ENCODE data around the gene PMPCB. TPM values are rescaled to one million over a fixed set of nuclear protein-coding genes. Genes with fewer than 3 reads are reported as not detected.

PMPCB gene
- total RNA-seq, 1 donor from 2014 or later = 54.8 TPM

GRCh38 chr7:103317009-103317408 lies 19.8 kb downstream of the PMPCB start:
- intact Hi-C loops (cut with micrococcal nuclease) = no loop called here

DNA sequence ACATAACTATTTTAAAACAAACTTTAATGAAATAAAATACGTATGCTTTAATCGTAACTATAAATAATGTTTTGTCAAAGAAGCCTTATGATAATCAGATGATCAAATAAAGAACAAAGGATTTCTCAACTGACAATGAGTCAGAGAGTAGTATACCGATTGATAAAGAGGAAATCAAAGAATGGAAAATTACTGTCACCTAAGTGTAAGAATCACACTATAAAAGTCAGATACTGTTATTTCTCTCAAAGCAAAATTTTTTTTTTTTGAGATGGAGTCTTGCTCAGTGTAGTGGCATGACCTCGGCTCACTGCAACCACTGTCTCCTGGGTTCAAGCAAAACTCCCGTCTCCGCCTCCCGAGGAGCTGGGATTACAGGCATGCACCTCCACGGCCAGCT lies 28.5 kb downstream of the PMPCB start:
- intact Hi-C loops (cut with micrococcal nuclease) = no loop called here

GRCh38 chr7:103336761-103337160 lies 39.5 kb downstream of the PMPCB start:
- intact Hi-C loops (cut with micrococcal nuclease) = no loop called here

DNA sequence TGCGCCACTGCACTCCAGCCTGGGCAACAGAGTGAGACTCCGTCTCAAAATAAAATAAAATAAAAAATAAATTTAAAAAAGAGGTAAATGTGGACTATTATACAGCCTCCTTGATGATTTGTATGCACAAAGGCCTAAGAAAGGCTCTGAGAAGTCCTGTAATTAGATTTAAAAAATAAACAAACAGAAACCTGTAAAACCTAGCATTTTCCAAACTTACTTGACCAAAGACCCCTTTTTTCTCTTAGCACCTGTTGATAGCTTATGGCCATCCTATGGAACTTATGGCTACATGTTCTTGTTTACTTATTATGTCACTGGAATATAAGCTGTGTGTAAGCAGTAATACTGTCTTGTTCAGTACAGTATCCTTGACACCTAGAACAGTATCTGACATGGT lies 41.6 kb downstream of the PMPCB start:
- intact Hi-C loops (cut with micrococcal nuclease) = no loop called here

DNA sequence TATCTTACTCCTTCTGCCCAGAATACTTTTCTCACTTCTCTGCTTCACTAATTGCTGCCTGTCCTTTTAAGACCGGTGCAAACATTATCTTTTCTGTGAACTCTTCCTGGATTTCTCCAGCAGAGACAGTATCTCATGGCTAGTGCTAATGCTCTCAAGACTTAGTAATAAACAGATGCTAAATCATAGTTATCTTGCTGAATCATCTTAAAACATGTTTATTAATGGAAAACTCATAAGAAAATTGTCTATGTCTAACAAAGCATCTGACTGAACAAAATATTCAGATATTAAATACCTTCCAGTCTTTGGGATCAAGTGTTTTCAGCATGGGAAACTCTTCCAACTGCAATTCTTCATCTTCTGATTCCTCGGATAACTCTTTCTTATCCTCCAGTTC lies 44.2 kb downstream of the PMPCB start:
- intact Hi-C loops (cut with micrococcal nuclease) = loop anchor here (10.0 kb wide), 2 partner anchors 1527 to 1603 kb away; partner anchors contain the start of gene CUX1

DNA sequence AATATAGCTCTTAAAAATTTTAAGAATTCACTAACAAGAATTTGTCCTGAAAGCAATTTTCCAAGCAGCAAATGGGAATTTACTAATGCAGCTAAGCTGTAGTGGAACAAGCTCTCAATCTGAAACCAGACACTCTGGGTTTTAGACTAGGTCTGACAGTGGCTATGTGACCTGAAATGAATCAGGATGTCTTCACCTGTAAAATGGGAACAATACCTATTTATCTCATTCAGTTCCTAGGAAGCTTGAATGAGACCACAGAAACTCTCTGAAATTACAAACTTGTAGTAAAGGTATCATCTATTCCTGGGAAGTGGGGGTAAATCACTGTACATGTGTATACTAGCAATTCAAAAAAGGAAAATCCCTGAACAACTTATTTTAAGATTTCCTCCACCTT lies 46.1 kb downstream of the PMPCB start:
- intact Hi-C loops (cut with micrococcal nuclease) = loop anchor here (10.0 kb wide), 2 partner anchors 1529 to 1601 kb away; partner anchors contain the start of gene CUX1

DNA sequence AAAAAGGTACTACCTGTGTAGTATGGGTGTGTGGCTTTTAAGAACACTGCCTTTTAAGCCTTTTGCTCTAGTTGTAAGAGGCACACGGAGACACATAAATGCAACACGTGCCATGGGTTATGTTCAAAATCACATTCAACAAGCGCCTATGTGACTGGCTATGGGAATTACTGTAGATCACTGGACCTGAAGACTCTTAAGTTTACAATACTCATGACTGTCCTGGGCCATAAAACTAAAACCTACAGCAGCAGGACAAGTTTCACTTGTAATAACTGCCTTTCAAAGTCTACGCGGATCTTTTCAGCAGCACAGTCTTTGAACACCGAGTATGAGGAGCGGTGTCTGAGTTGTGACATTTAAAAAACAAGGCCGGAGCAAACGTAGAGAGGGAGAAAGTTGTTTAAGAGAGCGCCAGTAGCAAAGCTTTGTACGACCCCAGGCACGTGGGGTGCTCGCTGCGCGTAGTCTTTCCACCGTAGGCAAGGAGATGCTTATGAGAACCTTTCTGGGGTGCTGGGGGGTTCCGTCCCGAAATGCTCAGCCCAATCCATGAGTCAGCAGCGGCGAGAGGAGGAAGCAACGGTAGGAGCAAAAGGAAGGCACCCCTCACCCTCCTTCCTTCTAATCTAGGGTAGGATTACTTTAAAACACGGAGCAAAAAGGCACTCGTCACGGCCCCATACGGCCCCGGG lies 46.7 kb downstream of the PMPCB start:
- intact Hi-C loops (cut with micrococcal nuclease) = loop anchor here (1.0 to 10.0 kb wide), 8 partner anchors 47 to 1601 kb away; partner anchors contain the start of genes ARMC10, CUX1, FAM185A and NAPEPLD

DNA sequence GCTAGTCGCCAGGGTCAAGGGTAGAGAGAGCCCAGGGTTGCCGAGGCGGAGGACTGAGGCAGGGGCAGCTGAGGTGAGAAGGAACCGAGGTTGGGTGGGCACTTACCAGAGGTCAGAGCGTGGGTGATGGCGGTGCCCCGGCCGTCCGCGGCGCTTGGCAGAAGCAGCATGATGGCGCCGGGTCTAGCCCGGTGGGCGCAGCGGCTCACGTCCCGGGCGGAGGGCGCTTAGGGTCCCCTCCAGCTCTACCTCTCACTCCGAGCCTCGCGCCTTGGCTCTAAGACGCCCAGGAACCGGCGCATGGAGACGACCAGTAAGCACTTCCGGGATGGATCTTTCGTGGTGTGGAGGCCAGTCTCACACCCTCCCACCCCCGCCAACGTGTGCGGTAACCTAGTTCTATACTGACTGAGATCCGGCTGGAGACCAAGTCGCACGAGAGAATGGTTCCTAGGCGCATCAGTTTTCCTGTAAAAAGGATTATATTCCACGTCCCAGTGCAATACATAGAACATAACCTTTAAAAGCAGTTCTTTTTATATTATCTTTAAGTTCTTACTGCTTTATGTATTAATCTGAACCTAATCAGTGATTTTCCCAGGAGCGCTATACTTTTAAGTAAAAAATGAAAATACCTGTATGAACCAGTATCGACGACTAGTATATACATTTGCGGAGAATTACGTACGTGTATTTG lies 47.4 kb downstream of the PMPCB start, which contains the start of gene DNAJC2:
DNAJC2 (minus strand) TSS at position 315 of the 697 bp plus-strand sequence; CDS start at position 170, 145 bp downstream.
- intact Hi-C loops (cut with micrococcal nuclease) = loop anchor here (1.0 to 10.0 kb wide), 8 partner anchors 47 to 1600 kb away; partner anchors contain the start of genes ARMC10, CUX1, FAM185A and NAPEPLD

- intact Hi-C loops (cut with micrococcal nuclease) = loop anchor here (2.0 to 10.0 kb wide), 3 partner anchors 1532 to 1664 kb away; partner anchors contain the start of gene CUX1
These were observed 49.2 kb downstream of the PMPCB start for GRCh38 chr7:103346396-103346795.

DNA sequence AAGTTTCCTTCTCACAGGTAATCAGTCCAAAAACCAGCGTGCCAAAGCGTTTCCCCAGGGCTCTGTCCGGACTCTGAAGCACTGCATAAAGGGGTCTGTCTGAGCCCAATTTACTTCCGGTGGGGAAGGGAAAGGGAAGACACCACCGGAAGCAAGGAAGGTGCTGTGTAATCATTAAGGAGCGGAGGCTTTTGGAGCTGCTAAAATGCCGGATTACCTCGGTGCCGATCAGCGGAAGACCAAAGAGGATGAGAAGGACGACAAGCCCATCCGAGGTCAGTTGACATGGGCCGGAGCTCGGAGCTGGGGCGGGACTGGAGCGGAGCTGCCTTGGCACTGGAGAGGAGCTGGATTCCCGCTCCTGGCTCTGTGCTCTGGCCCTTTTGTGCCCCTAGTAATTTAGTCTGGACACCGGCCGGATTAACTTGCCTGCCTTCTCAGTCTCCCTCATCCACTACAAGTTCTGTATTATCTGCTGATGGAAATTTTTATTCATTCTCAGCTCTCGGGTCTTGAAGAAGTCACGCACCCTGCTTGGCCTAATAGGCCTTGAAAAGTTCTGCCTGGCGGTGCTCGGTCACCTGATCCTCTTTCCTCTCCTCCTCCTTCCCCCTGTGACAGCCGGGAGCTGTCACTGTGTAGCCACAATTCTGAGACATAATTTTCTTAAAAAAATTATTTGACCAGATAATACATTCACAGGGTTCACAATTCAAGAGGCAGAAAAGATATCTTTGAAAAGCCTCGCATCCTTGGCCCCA lies 50.5 kb downstream of the PMPCB start, which contains the start of gene PSMC2:
PSMC2 (plus strand) TSS at position 137 of the 761 bp plus-strand sequence; CDS start at position 206, 69 bp downstream.
- intact Hi-C loops (cut with micrococcal nuclease) = loop anchor here (1.0 to 10.0 kb wide), 5 partner anchors 60 to 1663 kb away; partner anchors contain the start of gene CUX1

GRCh38 chr7:103348452-103348851 lies 51.2 kb downstream of the PMPCB start:
- intact Hi-C loops (cut with micrococcal nuclease) = loop anchor here (10.0 kb wide), 2 partner anchors 1534 to 1596 kb away; partner anchors contain the start of gene CUX1

DNA sequence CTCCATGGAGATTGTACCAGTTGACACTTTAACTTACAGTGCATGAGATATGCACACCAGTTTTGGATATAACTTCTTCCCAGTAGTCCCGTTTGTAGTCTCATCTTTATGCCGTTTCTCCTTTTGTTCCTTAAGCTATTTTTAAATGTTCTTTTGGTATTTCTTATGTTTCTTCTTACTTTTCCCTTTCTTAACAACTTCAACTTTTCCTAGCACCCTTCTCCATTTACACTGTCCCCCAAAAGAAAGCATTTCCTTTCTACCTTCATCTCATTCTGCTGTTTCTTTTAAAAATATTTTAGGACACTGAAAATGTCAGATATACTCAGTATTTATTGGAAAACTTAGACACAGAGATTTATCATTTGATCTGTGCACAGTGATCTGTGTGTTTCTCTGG lies 51.7 kb downstream of the PMPCB start:
- intact Hi-C loops (cut with micrococcal nuclease) = loop anchor here (10.0 kb wide), 2 partner anchors 1534 to 1596 kb away; partner anchors contain the start of gene CUX1

DNA sequence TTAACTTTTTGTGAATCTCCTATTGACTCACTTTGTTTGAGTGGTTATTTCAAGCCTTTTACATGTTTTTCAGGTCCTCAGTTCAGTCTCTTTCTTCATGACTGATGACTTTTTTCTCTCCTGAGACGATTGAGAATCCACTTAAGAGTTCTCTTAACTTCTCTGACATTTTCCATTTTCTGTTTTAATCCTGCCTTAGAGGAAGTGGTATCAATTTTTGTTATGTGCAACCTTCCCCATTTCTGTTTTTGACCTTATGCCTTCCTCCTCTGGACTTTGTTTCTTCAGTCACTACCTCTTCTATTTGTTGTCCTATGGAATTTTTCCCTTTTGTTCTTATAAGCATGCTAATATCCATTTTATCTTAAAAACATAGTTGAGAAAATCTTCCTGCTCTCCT lies 52.6 kb downstream of the PMPCB start:
- intact Hi-C loops (cut with micrococcal nuclease) = loop anchor here (10.0 kb wide), 2 partner anchors 1535 to 1595 kb away; partner anchors contain the start of gene CUX1

Other genes starting within 250 kb of the PMPCB start
- 0.29 and 0.78 TPM in 2 replicates for gene FBXL13, start 222.6 kb upstream of the PMPCB start, total RNA-seq
- 33.2 and 35.2 TPM in 2 replicates for gene ARMC10, start 222.3 kb upstream of the PMPCB start, total RNA-seq
- gene NAPEPLD, start 148.3 kb upstream of the PMPCB start, total RNA-seq = 10.0 and 11.3 TPM in 2 replicates
- 35.5 and 39.5 TPM in 2 replicates for gene DNAJC2, start 47.3 kb downstream of the PMPCB start, total RNA-seq
- gene PSMC2, start 50.2 kb downstream of the PMPCB start, total RNA-seq = 186 and 190 TPM in 2 replicates
- gene SLC26A5, start 148.8 kb downstream of the PMPCB start, total RNA-seq = not detected in 2 replicates